WTC11 (cell line): Measurements from ENCODE around the gene TDRD1. TPM values are rescaled to one million over a fixed set of nuclear protein-coding genes. Genes with fewer than 3 reads are reported as not detected.

Source experiments
- ATAC-seq: fragments of 200-7000 bp; cut with Tn5 transposase; 2 replicates; pipeline ENCODE4 v1.10.0; 2021; ENCODE audit warnings: mild to moderate bottlenecking, moderate library complexity
- CTCF ChIA-PET: fragments of 300-600 bp; sonication (Branson Sonifier 250); formaldehyde crosslinking; loops from one replicate; lab custom pipeline; 2021; ENCODE audit warnings: antibody characterized with exemption; lab: Charles Lee
- POLR2A ChIA-PET: fragments of 350-600 bp; sonication (Branson Sonifier 250); formaldehyde crosslinking; loops from one replicate; lab custom pipeline; 2021; ENCODE audit warnings: antibody characterized with exemption; lab: Charles Lee
- DNase-seq: peaks from one replicate; pipeline ENCODE4 v3.0.0; 2021; ENCODE audit warnings: low spot score
- H3K27ac Mint-ChIP-seq: 2 replicates; pipeline ENCODE4 v1.8.0; 2021; ENCODE audit warnings: mixed read lengths
- H3K27me3 Mint-ChIP-seq: 2 replicates; pipeline ENCODE4 v1.8.0; 2021; ENCODE audit warnings: low read depth, mild to moderate bottlenecking, moderate library complexity, mixed read lengths
- H3K36me3 Mint-ChIP-seq: 2 replicates; pipeline ENCODE4 v1.8.0; 2021; ENCODE audit warnings: mixed read lengths
- H3K4me1 Mint-ChIP-seq: 2 replicates; pipeline ENCODE4 v1.8.0; 2022; ENCODE audit warnings: mixed read lengths
- H3K4me3 Mint-ChIP-seq: 2 replicates; pipeline ENCODE4 v1.8.0; 2021; ENCODE audit warnings: mild to moderate bottlenecking, moderate library complexity, mixed read lengths
- H3K9me3 Mint-ChIP-seq: 2 replicates; pipeline ENCODE4 v1.8.0; 2021; ENCODE audit warnings: mixed read lengths
- CBFB ChIP-seq: sonication (generic); formaldehyde crosslinking; IDR thresholded peaks from 2 replicates; pipeline ENCODE4 v1.8.1; 2022; ENCODE audit warnings: mild to moderate bottlenecking, low read depth, missing genetic modification reagents
- CREM ChIP-seq: sonication (generic); formaldehyde crosslinking; IDR thresholded peaks from 2 replicates; pipeline ENCODE4 v1.8.1; 2022; ENCODE audit warnings: mild to moderate bottlenecking, missing genetic modification reagents, moderate library complexity
- E2F5 ChIP-seq: sonication (generic); formaldehyde crosslinking; IDR thresholded peaks from 2 replicates; pipeline ENCODE4 v1.8.1; 2022; ENCODE audit warnings: mild to moderate bottlenecking, moderate library complexity, missing genetic modification reagents
- ELF4 ChIP-seq: sonication (generic); formaldehyde crosslinking; IDR thresholded peaks from 2 replicates; pipeline ENCODE4 v1.8.1; 2022; ENCODE audit warnings: low read depth, mild to moderate bottlenecking, moderate library complexity, missing genetic modification reagents
- EMX1 ChIP-seq: fragments of 250-450 bp; sonication (Bioruptor Pico); IDR thresholded peaks from 2 replicates; pipeline ENCODE4 v1.8.0; 2021; ENCODE audit warnings: mild to moderate bottlenecking
- ESRRA ChIP-seq: sonication (generic); formaldehyde crosslinking; IDR thresholded peaks from 2 replicates; pipeline ENCODE4 v1.8.1; 2022; ENCODE audit warnings: mild to moderate bottlenecking, missing genetic modification reagents, borderline replicate concordance
- FOXP1 ChIP-seq: sonication (generic); formaldehyde crosslinking; IDR thresholded peaks from 2 replicates; pipeline ENCODE4 v1.8.0; 2022; ENCODE audit warnings: missing genetic modification reagents, mild to moderate bottlenecking, moderate library complexity, borderline replicate concordance
- IRF1 ChIP-seq: sonication (generic); formaldehyde crosslinking; IDR thresholded peaks from 2 replicates; pipeline ENCODE4 v1.8.0; 2023; ENCODE audit warnings: missing genetic modification reagents
- JAZF1 ChIP-seq: fragments of 250-450 bp; sonication (Bioruptor Pico); IDR thresholded peaks from 2 replicates; pipeline ENCODE4 v1.9.0; 2021; ENCODE audit warnings: moderate library complexity, mild to moderate bottlenecking, inconsistent platforms
- MYBL2 ChIP-seq: sonication (generic); formaldehyde crosslinking; IDR thresholded peaks from 2 replicates; pipeline ENCODE4 v1.8.1; 2023; ENCODE audit warnings: mild to moderate bottlenecking, moderate library complexity, missing genetic modification reagents
- NR2C2 ChIP-seq: sonication (generic); formaldehyde crosslinking; IDR thresholded peaks from 2 replicates; pipeline ENCODE4 v1.8.0; 2022; ENCODE audit warnings: mild to moderate bottlenecking, missing genetic modification reagents
- PRDM15 ChIP-seq: sonication (generic); formaldehyde crosslinking; IDR thresholded peaks from 2 replicates; pipeline ENCODE4 v1.8.0; 2022; ENCODE audit warnings: missing genetic modification reagents
- PREB ChIP-seq: sonication (generic); formaldehyde crosslinking; IDR thresholded peaks from 2 replicates; pipeline ENCODE4 v1.8.1; 2022; ENCODE audit warnings: mild to moderate bottlenecking, missing genetic modification reagents, moderate library complexity, borderline replicate concordance
- RELA ChIP-seq: sonication (generic); formaldehyde crosslinking; IDR thresholded peaks from 2 replicates; pipeline ENCODE4 v1.8.1; 2022; ENCODE audit warnings: missing genetic modification reagents, mild to moderate bottlenecking, borderline replicate concordance
- SMAD3 ChIP-seq: sonication (generic); formaldehyde crosslinking; IDR thresholded peaks from 2 replicates; pipeline ENCODE4 v1.8.0; 2022; ENCODE audit warnings: missing genetic modification reagents, mild to moderate bottlenecking, borderline replicate concordance
- SMAD4 ChIP-seq: sonication (generic); formaldehyde crosslinking; IDR thresholded peaks from 2 replicates; pipeline ENCODE4 v1.8.0; 2022; ENCODE audit warnings: mild to moderate bottlenecking, missing genetic modification reagents
- STAT6 ChIP-seq: sonication (generic); formaldehyde crosslinking; conservative IDR thresholded peaks from 2 replicates; pipeline ENCODE4 v1.8.1; 2023; ENCODE audit warnings: mild to moderate bottlenecking, low read depth, missing genetic modification reagents, moderate library complexity
- USF2 ChIP-seq: sonication (generic); formaldehyde crosslinking; IDR thresholded peaks from 2 replicates; pipeline ENCODE4 v1.8.1; 2023; ENCODE audit warnings: mild to moderate bottlenecking, missing genetic modification reagents, moderate library complexity
- ZBTB21 ChIP-seq: sonication (generic); formaldehyde crosslinking; IDR thresholded peaks from 2 replicates; pipeline ENCODE4 v1.8.1; 2023; ENCODE audit warnings: mild to moderate bottlenecking, missing genetic modification reagents, borderline replicate concordance
- ZBTB43 ChIP-seq: sonication (generic); formaldehyde crosslinking; IDR thresholded peaks from 2 replicates; pipeline ENCODE4 v1.8.1; 2023; ENCODE audit warnings: mild to moderate bottlenecking, missing genetic modification reagents
- ZNF121 ChIP-seq: sonication (generic); formaldehyde crosslinking; IDR thresholded peaks from 2 replicates; pipeline ENCODE4 v1.8.0; 2023; ENCODE audit warnings: missing genetic modification reagents
- ZNF317 ChIP-seq: sonication (generic); formaldehyde crosslinking; IDR thresholded peaks from 2 replicates; pipeline ENCODE4 v1.8.1; 2023; ENCODE audit warnings: low read depth, mild to moderate bottlenecking, moderate library complexity, missing genetic modification reagents, borderline replicate concordance
- ZNF423 ChIP-seq: fragments of 250-450 bp; sonication (Bioruptor Pico); IDR thresholded peaks from 2 replicates; pipeline ENCODE4 v2.1.2; 2022; ENCODE audit warnings: mild to moderate bottlenecking, moderate library complexity
- total RNA-seq: library from RNA; stranded (reverse); gene quantifications from 3 replicates; pipeline ENCODE4 v1.2.3, GENCODE V29; 2021

Gene TDRD1
- total RNA-seq, 1 experiment from 2014 or later = 0.70 TPM

- TF ChIP-seq PRDM15 (CRISPR knock-in tag) (no peak), ZNF121 (CRISPR knock-in tag) (no peak), CREM (CRISPR knock-in tag) (no peak), ZBTB43 (CRISPR knock-in tag) (no peak), JAZF1 (CRISPR knock-in tag) (no peak), ZBTB21 (CRISPR knock-in tag) (no peak), NR2C2 (CRISPR knock-in tag) (no peak), ZNF423 (CRISPR knock-in tag) (no peak), PREB (CRISPR knock-in tag) (no peak), EMX1 (no peak), FOXP1 (CRISPR knock-in tag) (no peak), ELF4 (CRISPR knock-in tag) (no peak), E2F5 (no peak), IRF1 (CRISPR knock-in tag) (no peak)
Observed at GRCh38 chr10:114189700-114190099, 10.5 kb downstream of the TDRD1 start (continued).

- H3K27me3 Mint-ChIP-seq = no peaks in the 10 kb centered on the region
- H3K27ac Mint-ChIP-seq = no peak overlapping the region
- no peaks in the 10 kb centered on the region for H3K4me1 Mint-ChIP-seq
- ATAC-seq (no peak), DNase-seq (no peak)
- CTCF ChIA-PET = no interaction called here
- POLR2A ChIA-PET = no interaction called here
- no peaks in the 10 kb centered on the region for H3K9me3 Mint-ChIP-seq
- no peaks in the 10 kb centered on the region for H3K36me3 Mint-ChIP-seq
- H3K4me3 Mint-ChIP-seq = no peak overlapping the region
- TF ChIP-seq PREB (CRISPR knock-in tag) (no peak), STAT6 (CRISPR knock-in tag) (no peak), RELA (CRISPR knock-in tag) (no peak), SMAD3 (CRISPR knock-in tag) (no peak), EMX1 (no peak), CBFB (no peak), USF2 (CRISPR knock-in tag) (no peak), E2F5 (no peak), ELF4 (CRISPR knock-in tag) (no peak), ESRRA (CRISPR knock-in tag) (no peak), MYBL2 (CRISPR knock-in tag) (no peak), SMAD4 (CRISPR knock-in tag) (no peak), ZNF317 (CRISPR knock-in tag) (no peak)
Observed at GRCh38 chr10:114195079-114195478, 15.9 kb downstream of the TDRD1 start.
